HG03575 (cell line): ENCODE measurements around the gene REM2.
A peak's percentile ranks its signal among the peaks of the same experiment; 100 is the strongest.

Experiments used
- ATAC-seq: cut with Tn5 transposase; IDR thresholded peaks from one replicate; pipeline ENCODE4 v1.9.1; 2021; ENCODE audit not compliant: unreplicated experiment, insufficient number of reproducible peaks, low FRiP score; ENCODE audit errors: extremely low read depth

Gene REM2

GRCh38 chr14:22871224-22872032, 11.6 kb upstream of the REM2 start, which contains the start of gene LRP10:
TSS of gene LRP10 (plus strand) at chr14:22871740. CDS start at chr14:22872304, 564 bp downstream.
- peak; percentile 35 for ATAC-seq

- ATAC-seq = no peak
Measured at GRCh38 chr14:22872033-22872832, 10.8 kb upstream of the REM2 start.

GRCh38 chr14:22872833-22873520, 10.0 kb upstream of the REM2 start:
- no peak for ATAC-seq

- no peak for ATAC-seq
Measured at GRCh38 chr14:22875003-22875747, 7.8 kb upstream of the REM2 start.

GRCh38 chr14:22875748-22876319, 7.2 kb upstream of the REM2 start:
- ATAC-seq = no peak

GRCh38 chr14:22877000-22877501, 6.0 kb upstream of the REM2 start:
- no peak for ATAC-seq

GRCh38 chr14:22878271-22879246, 4.5 kb upstream of the REM2 start:
- no peak for ATAC-seq

- no peak for ATAC-seq
Measured at GRCh38 chr14:22882064-22882463, 958 bp upstream of the REM2 start.

GRCh38 chr14:22882529-22883172, 371 bp upstream of the REM2 start:
- no peak for ATAC-seq

GRCh38 chr14:22884076-22884737, 1.2 kb downstream of the REM2 start:
- ATAC-seq = no peak

GRCh38 chr14:22884738-22885523, 1.9 kb downstream of the REM2 start:
- no peak for ATAC-seq

- no peak for ATAC-seq
Measured at GRCh38 chr14:22885975-22886374, 3.0 kb downstream of the REM2 start.

GRCh38 chr14:22886500-22887259, 3.7 kb downstream of the REM2 start:
- no peak for ATAC-seq

GRCh38 chr14:22887260-22887989, 4.4 kb downstream of the REM2 start:
- ATAC-seq = no peak
